GM18909 (cell line): ENCODE results near the gene H1-8.

Source experiments
- ATAC-seq: cut with Tn5 transposase; IDR thresholded peaks from one replicate; pipeline ENCODE4 v1.9.1; 2021; ENCODE audit warnings: mild to moderate bottlenecking; ENCODE audit not compliant: unreplicated experiment, poor library complexity

The H1-8 gene

GRCh38 chr3:129567176-129567705 is 24.3 kb downstream of the H1-8 start:
- ATAC-seq, result no peak

GRCh38 chr3:129567939-129568338 is 25.0 kb downstream of the H1-8 start:
- ATAC-seq, result no peak

GRCh38 chr3:129569856-129570255 is 26.9 kb downstream of the H1-8 start:
- no peak for ATAC-seq

GRCh38 chr3:129571605-129572547 is 28.9 kb downstream of the H1-8 start:
- no peak for ATAC-seq

- no peak for ATAC-seq
Measured at GRCh38 chr3:129572603-129573002, 29.6 kb downstream of the H1-8 start.

- no peak for ATAC-seq
Measured at GRCh38 chr3:129573493-129573892, 30.5 kb downstream of the H1-8 start.

- ATAC-seq, result no peak
Measured at GRCh38 chr3:129574206-129574605, 31.2 kb downstream of the H1-8 start.

- no peak for ATAC-seq
Measured at GRCh38 chr3:129575233-129575996, 32.4 kb downstream of the H1-8 start.

GRCh38 chr3:129575997-129576384 is 33.0 kb downstream of the H1-8 start:
- no peak for ATAC-seq

GRCh38 chr3:129576514-129577352 is 33.8 kb downstream of the H1-8 start:
- peak; percentile 56 for ATAC-seq

- ATAC-seq, result peak; percentile 1
Measured at GRCh38 chr3:129577366-129577765, 34.4 kb downstream of the H1-8 start.

- ATAC-seq, result peak; percentile 57
Measured at GRCh38 chr3:129577925-129578786, 35.2 kb downstream of the H1-8 start.

GRCh38 chr3:129579991-129580390 is 37.0 kb downstream of the H1-8 start:
- no peak for ATAC-seq

GRCh38 chr3:129581623-129582022 is 38.6 kb downstream of the H1-8 start:
- no peak for ATAC-seq

GRCh38 chr3:129582799-129583198 is 39.8 kb downstream of the H1-8 start:
- no peak for ATAC-seq

- no peak for ATAC-seq
Measured at GRCh38 chr3:129583289-129583688, 40.3 kb downstream of the H1-8 start.

- no peak for ATAC-seq
Measured at GRCh38 chr3:129584631-129585030, 41.7 kb downstream of the H1-8 start.

- no peak for ATAC-seq
Measured at GRCh38 chr3:129585949-129586657, 43.1 kb downstream of the H1-8 start.
